ENCODE results near the gene SLC31A2.

The SLC31A2 gene

DNA sequence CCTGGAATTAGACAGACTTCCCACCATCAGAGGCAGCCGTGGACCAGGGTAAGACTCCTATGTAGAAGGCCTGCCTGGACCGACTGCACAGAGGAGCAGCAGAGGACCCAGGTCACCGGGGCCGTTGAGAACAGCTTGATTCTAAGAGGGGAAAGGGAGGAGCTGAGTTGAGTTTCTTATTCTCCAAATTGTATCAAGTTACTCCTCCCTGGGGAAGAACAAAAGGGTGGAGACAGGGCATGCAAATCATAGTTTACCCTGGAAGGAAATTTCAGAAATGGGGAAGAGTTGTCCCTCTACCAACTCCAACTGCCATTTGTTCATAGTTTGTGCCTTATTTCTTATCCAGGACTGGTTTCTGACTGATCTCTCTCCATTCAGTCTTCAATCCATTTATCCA, 20.9 kb upstream of the SLC31A2 start:
- no peak overlapping the region for H3K4me3 ChIP-seq (replicated peaks; ENCODE audit: low read depth, low read length)
- TF ChIP-seq, protein P1, sequence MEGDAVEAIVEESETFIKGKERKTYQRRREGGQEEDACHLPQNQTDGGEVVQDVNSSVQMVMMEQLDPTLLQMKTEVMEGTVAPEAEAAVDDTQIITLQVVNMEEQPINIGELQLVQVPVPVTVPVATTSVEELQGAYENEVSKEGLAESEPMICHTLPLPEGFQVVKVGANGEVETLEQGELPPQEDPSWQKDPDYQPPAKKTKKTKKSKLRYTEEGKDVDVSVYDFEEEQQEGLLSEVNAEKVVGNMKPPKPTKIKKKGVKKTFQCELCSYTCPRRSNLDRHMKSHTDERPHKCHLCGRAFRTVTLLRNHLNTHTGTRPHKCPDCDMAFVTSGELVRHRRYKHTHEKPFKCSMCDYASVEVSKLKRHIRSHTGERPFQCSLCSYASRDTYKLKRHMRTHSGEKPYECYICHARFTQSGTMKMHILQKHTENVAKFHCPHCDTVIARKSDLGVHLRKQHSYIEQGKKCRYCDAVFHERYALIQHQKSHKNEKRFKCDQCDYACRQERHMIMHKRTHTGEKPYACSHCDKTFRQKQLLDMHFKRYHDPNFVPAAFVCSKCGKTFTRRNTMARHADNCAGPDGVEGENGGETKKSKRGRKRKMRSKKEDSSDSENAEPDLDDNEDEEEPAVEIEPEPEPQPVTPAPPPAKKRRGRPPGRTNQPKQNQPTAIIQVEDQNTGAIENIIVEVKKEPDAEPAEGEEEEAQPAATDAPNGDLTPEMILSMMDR (IDR thresholded peaks at IDR 0.05; ENCODE audit: insufficient read depth, low read length, poor library complexity, severe bottlenecking) = no peak
- H3K27me3 ChIP-seq (replicated peaks; ENCODE audit: control insufficient read depth, insufficient read depth, low read length) = no peaks in the 10 kb centered on the region

DNA sequence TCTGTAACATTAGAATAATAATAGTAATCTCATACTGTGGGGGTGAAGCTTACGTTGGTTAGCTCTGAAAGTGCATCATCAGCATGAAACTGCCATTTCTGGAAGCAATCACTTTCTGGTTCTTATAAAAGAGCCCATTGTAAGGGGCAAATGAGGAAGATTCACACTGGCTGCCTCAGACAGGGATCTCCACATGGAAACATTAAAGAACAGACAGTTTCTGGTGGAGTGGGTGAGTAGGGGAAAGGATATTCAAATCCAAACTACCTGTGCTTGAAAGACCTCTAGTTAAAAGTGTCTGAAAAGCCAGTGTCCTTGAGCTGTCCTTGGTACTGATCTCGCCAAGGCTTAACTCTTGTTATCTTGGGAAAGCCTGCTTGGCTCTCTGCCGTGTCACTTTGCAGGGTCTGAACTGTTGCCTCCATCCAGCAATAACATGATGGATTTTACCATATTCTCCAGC, 19.1 kb upstream of the SLC31A2 start:
- TF ChIP-seq, protein P1 (IDR thresholded peaks at IDR 0.05; ENCODE audit: insufficient read depth, low read length, poor library complexity, severe bottlenecking) = no peak
- Histone ChIP-seq H3K4me3 (replicated peaks; ENCODE audit: low read depth, low read length) (no peak overlapping the region), H3K36me3 (ENCODE audit: control insufficient read depth, insufficient read depth, low read length) (no peaks in the 10 kb centered on the region), H3K27me3 (replicated peaks; ENCODE audit: control insufficient read depth, insufficient read depth, low read length) (no peaks in the 10 kb centered on the region)
- no peak for DNase-seq (ENCODE audit: extremely low read depth, insufficient read length)

More for the DNA sequence above, 20.9 kb upstream of the SLC31A2 start:
- no peak for DNase-seq (ENCODE audit: extremely low read depth, insufficient read length)
- H3K36me3 ChIP-seq (ENCODE audit: control insufficient read depth, insufficient read depth, low read length) = no peaks in the 10 kb centered on the region

DNA sequence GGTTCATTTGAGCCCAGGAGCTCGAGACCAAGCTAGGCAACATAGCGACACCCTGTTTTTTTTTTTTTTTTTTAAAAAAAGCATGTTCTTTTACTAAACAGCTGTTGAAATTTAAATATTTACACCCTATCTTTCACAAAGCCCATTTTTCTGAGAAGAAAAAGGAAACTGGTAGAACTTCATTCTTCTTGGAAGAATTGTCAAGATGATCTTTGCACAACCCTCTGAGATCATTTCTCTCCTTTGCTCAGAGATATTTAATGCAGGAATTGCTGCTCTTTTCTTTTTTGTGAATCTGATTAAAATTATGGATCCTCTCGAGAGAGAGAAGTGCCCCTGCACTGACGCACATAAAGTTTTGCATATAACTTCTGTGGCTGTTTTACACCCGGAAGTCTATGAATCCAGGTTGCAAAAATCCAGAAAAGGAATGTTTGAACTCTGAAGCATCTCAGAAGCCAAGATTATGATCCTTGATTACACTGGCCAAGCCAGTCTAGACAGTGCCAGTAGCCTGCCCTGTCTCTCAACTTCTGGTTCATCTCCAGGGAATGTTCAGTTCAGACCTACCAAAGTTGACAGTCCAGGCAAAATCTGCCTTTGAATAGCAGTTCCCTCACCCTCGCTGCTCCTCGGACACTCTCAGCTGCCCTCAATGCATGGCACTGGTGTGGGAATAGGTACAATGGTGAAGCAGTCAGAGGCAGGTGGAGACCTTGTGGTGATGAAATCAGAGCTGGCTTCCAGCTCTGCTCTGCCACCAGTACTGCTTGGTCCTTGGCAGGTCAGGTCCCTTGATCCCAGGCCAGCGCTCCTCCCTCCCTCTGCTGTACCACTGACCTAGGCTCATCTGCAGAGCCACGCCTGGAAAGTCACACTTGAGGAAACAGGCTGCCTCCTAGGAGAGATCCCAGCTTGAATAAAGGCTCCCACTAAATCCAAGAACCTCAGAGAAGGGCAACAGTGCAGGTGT, 13.3 kb upstream of the SLC31A2 start:
- Histone ChIP-seq H3K4me3 (replicated peaks; ENCODE audit: low read depth, low read length) (no peak overlapping the region), H3K36me3 (ENCODE audit: control insufficient read depth, insufficient read depth, low read length) (no peaks in the 10 kb centered on the region), H3K27me3 (replicated peaks; ENCODE audit: control insufficient read depth, insufficient read depth, low read length) (no peaks in the 10 kb centered on the region)
- TF ChIP-seq, protein P1 (IDR thresholded peaks at IDR 0.05; ENCODE audit: insufficient read depth, low read length, poor library complexity, severe bottlenecking) = no peak
- DNase-seq (ENCODE audit: extremely low read depth, insufficient read length) = no peak

DNA sequence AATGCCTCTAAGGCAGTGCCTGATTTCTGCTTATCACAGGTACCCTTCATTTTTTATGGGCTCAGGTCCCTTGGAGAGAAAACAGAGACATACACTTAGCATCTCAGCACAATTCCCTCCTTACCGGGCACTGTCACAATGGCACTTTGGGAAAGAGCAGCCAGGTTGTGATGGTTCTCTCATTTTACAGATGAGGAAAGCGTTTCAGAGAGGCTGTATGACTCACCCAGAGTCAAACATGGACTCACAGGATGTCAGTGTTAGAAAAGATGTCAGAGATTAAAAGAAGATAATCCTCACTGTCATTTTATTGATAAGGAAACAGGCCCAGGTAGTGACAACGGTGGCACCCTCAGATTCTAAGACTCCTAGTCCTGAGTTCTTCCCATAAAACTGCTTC, 12.0 kb upstream of the SLC31A2 start:
- H3K4me3 ChIP-seq (replicated peaks; ENCODE audit: low read depth, low read length) = no peak overlapping the region
- DNase-seq (ENCODE audit: extremely low read depth, insufficient read length) = no peak
- TF ChIP-seq, protein P1 (IDR thresholded peaks at IDR 0.05; ENCODE audit: insufficient read depth, low read length, poor library complexity, severe bottlenecking) = no peak
- no peaks in the 10 kb centered on the region for H3K36me3 ChIP-seq (ENCODE audit: control insufficient read depth, insufficient read depth, low read length)
- no peaks in the 10 kb centered on the region for H3K27me3 ChIP-seq (replicated peaks; ENCODE audit: control insufficient read depth, insufficient read depth, low read length)

DNA sequence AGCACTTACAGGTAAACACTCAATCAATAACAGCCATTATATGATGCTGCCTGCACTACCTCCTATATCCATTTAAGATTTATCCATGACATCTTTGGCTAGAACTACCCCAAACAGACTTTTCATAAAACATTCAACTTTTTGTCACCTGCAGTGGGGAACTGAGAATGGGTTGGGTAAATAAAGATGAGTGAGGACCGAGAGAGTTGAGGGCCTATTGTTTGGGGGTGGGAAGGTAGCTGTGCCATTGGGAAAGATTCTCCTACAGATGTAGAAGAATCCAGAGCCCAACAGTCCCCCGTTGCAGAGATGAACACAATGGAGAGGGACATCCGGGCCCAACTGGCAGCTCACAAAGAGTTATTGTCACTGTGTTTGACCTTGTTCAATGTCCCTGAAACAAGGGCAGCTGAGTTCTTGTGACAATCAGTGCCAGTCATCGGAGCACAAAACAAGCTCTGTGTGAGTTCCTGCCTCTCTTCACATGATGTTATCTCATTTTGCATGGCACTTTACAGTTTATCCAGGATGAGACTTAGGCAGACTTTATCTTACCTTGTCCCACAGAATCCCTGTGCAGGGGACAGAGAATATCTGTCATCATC, 11.5 kb upstream of the SLC31A2 start:
- DNase-seq (ENCODE audit: extremely low read depth, insufficient read length) = no peak
- Histone ChIP-seq H3K4me3 (replicated peaks; ENCODE audit: low read depth, low read length) (no peak overlapping the region), H3K27me3 (replicated peaks; ENCODE audit: control insufficient read depth, insufficient read depth, low read length) (no peaks in the 10 kb centered on the region), H3K36me3 (ENCODE audit: control insufficient read depth, insufficient read depth, low read length) (no peaks in the 10 kb centered on the region)
- TF ChIP-seq, protein P1 (IDR thresholded peaks at IDR 0.05; ENCODE audit: insufficient read depth, low read length, poor library complexity, severe bottlenecking) = no peak

Data from GM06990 (cell line).